HG03442 (cell line): ENCODE results near the gene TUBA1C.
A peak's percentile ranks its signal among the peaks of the same experiment; 100 is the strongest.
"Not testable (repeated sequence)": the region's sequence is repeated elsewhere in the genome, so short reads cannot be mapped to it uniquely, and the experiment has no call there.

Source experiments
- ATAC-seq: cut with Tn5 transposase; IDR thresholded peaks from one replicate; pipeline ENCODE4 v1.9.1; 2021; ENCODE audit warnings: mild to moderate bottlenecking, moderate library complexity; ENCODE audit not compliant: unreplicated experiment

Gene TUBA1C

GRCh38 chr12:49305762-49306510, 41.1 kb downstream of the TUBA1C start:
- ATAC-seq = no peak

- no peak for ATAC-seq
These were observed 44.5 kb downstream of the TUBA1C start for GRCh38 chr12:49309386-49309785.

GRCh38 chr12:49310451-49311000, 45.6 kb downstream of the TUBA1C start:
- not testable (repeated sequence) for ATAC-seq

GRCh38 chr12:49314811-49315210, 49.9 kb downstream of the TUBA1C start:
- ATAC-seq = no peak

- ATAC-seq = not testable (repeated sequence)
These were observed 52.2 kb downstream of the TUBA1C start for GRCh38 chr12:49317118-49317517.

- not testable (repeated sequence) for ATAC-seq
These were observed 55.7 kb downstream of the TUBA1C start for GRCh38 chr12:49320411-49321103.

GRCh38 chr12:49322367-49322707, 57.5 kb downstream of the TUBA1C start:
- no peak for ATAC-seq

- peak; percentile 95 for ATAC-seq
These were observed 58.0 kb downstream of the TUBA1C start, which contains the start of gene TROAP for GRCh38 chr12:49322708-49323523. TROAP (plus strand) TSS chr12:49323255; CDS start chr12:49323609, 354 bp downstream.

- no peak for ATAC-seq
These were observed 58.7 kb downstream of the TUBA1C start for GRCh38 chr12:49323524-49324097.
